Right kidney (tissue), 9 donors: ENCODE results near the gene GADD45GIP1.
A peak's percentile ranks its signal among the peaks of the same experiment; 100 is the strongest.

ENCODE experiments used
- DNase-seq: peaks from one replicate; pipeline ENCODE4 v3.0.0-alpha.2; 2016
- long read RNA-seq, 8 donors: transcript quantifications; one replicate each; lab custom pipeline, GENCODE V29; 2026

GADD45GIP1 gene
- long read RNA-seq, donor 1, transcript GADD45GIP1-201 (2 exons, 1,782 nt), result major isoform, 131 of 131 reads
- long read RNA-seq, donor 1, partial matches to known transcripts, result 0 of 131 reads
- long read RNA-seq, donor 1, other reads (novel, unspliced or antisense), result 0 of 131 reads
- long read RNA-seq, donor 2, transcript GADD45GIP1-201 (2 exons, 1,782 nt), result major isoform, 86 of 86 reads
- long read RNA-seq, donor 2, partial matches to known transcripts, result 0 of 86 reads
- long read RNA-seq, donor 2, other reads (novel, unspliced or antisense), result 0 of 86 reads
- long read RNA-seq, donor 3, transcript GADD45GIP1-201 (2 exons, 1,782 nt), result major isoform, 36 of 36 reads
- long read RNA-seq, donor 3, partial matches to known transcripts, result 0 of 36 reads
- long read RNA-seq, donor 3, other reads (novel, unspliced or antisense), result 0 of 36 reads
- long read RNA-seq, donor 4, transcript GADD45GIP1-201 (2 exons, 1,782 nt), result major isoform, 66 of 66 reads
- long read RNA-seq, donor 4, partial matches to known transcripts, result 0 of 66 reads
- long read RNA-seq, donor 4, other reads (novel, unspliced or antisense), result 0 of 66 reads
- long read RNA-seq, donor 5, transcript GADD45GIP1-201 (2 exons, 1,782 nt), result major isoform, 91 of 91 reads
- long read RNA-seq, donor 5, partial matches to known transcripts, result 0 of 91 reads
- long read RNA-seq, donor 5, other reads (novel, unspliced or antisense), result 0 of 91 reads
- long read RNA-seq, donor 6, transcript GADD45GIP1-201 (2 exons, 1,782 nt), result major isoform, 83 of 83 reads
- long read RNA-seq, donor 6, partial matches to known transcripts, result 0 of 83 reads
- long read RNA-seq, donor 6, other reads (novel, unspliced or antisense), result 0 of 83 reads
- long read RNA-seq, donor 7, result 0 reads
- long read RNA-seq, donor 8, transcript GADD45GIP1-201 (2 exons, 1,782 nt), result major isoform, 78 of 78 reads
- long read RNA-seq, donor 8, partial matches to known transcripts, result 0 of 78 reads
- long read RNA-seq, donor 8, other reads (novel, unspliced or antisense), result 0 of 78 reads

- DNase-seq, result peak; percentile 93
Observed at GRCh38 chr19:12956446-12957388, at the start of gene GADD45GIP1. Gene GADD45GIP1 (minus strand): TSS chr19:12957223. CDS start chr19:12957212, 11 bp downstream.

- no peak for DNase-seq
Observed at GRCh38 chr19:13005861-13006370, 48.9 kb upstream of the GADD45GIP1 start.

- no peak for DNase-seq
Observed at GRCh38 chr19:13005253-13005652, 48.2 kb upstream of the GADD45GIP1 start.

DNA sequence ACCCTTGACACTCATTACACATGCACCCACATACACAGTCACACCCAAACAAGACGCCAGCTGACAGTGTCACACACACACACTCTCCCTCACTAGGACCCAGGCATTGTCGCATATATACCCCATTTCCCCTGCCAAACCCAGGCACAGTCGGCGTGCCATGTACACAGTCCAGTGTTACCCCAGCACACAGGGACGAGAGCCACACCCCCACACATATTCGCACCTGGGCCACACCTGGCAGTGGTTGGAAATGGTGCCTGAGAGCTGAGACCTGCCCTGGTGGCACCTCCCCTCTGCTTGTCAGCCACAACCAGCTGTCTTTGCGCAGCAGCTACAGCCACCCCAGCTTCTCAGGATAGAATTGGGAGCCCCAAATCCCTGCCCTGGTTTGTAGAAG lies 47.2 kb upstream of the GADD45GIP1 start:
- no peak for DNase-seq

DNA sequence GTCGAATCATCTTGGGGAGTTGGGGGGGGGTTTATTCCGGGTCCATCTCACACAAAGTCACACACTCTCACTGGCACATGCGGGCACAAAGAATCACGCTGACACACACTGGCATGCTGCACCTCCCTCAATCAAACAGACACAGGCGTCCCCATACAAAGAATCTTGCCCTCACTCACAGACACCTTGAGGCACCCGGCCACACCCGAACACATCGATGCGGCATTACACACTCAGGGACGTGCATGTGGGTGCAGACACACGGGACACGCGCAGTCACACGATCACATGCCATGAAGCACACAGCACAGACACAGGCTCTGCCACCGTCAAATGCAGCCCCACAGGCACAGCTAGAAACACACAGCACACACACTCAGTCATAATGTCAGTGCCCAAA lies 46.1 kb upstream of the GADD45GIP1 start:
- no peak for DNase-seq

DNA sequence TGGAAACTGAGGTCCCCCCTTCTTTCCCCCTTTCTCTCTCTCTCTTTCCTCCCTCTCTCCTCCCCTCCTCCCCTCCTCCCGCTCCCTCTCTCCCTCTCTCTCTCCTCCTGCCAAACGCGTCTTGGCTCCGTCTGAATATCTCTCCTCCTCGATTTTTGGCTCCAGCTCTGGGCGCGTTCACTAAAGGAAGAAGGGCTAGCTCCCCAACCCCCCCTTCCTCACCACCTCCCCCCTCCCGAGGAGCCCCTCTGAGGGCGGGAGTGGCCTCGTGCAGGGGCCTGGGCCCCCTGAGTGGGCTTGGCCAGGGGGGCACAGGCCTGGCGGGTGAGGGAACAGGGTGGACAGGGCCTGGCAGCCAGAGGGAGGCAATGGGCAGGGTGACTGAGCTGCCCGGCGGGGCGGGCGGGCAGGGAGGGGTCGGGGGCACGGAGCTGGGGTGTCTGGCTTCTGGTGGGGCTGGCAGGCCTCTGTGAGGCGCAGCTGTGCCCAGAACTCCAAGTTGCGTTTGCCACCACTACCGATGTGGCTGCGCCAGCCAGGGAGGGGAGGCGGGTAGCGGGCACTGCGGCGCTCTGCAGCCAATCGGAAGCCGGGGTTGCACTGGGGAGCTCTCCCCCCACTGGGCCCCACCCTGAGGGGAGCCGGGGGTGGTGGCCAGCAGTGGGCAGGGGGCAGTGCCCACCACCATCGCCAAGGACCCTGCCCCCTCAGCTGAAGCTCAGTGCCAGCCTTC lies 45.3 kb upstream of the GADD45GIP1 start:
- DNase-seq, result no peak

DNA sequence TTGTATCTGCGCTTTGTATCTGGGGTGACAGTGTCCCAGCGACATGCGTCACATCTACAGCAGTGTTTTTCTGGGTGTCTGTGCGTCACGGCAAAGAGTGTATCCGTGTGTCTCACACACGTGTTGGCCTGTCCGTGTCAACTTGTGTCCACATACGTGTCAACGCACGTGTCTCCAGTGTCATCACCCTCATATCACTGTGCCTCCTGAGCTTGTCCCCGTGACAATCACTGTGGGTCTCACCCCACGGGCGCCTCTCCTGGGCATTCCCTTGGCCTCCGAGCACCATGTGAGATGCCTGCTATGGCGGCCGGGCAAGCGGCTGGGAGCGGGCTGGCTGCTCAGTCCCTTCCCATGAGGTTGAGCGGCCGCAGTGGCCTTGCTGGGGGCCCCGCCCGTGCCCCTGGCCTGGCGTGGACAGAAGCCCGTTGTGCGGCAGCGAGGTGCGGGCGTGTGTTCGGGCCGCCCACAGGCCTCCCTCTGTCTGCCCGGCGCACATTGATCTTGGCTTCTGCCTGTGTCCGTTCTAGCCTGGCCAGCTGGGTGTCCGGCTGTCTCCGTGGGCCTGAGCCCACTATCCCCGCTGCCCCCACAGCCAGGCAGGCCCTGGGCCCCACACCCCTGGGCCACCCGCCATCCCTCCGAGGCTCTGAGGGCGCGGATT lies 44.6 kb upstream of the GADD45GIP1 start:
- no peak for DNase-seq

DNA sequence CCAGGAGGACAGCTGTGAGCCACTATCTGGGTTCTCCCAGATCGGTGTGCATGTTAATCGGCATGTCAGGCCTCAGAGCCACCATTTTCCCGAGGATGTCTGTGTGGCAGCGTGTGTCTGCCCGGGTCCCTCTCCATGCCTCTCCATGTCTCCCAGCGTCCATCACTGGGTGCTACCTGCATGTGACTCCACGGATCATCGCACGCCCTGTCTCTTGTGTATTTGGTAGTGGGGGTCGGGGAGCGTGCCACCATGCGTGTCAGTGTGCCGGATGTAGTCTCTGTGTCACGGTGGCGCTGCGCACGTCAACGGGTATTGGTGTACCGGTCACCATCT lies 44.1 kb upstream of the GADD45GIP1 start:
- DNase-seq, result no peak

DNA sequence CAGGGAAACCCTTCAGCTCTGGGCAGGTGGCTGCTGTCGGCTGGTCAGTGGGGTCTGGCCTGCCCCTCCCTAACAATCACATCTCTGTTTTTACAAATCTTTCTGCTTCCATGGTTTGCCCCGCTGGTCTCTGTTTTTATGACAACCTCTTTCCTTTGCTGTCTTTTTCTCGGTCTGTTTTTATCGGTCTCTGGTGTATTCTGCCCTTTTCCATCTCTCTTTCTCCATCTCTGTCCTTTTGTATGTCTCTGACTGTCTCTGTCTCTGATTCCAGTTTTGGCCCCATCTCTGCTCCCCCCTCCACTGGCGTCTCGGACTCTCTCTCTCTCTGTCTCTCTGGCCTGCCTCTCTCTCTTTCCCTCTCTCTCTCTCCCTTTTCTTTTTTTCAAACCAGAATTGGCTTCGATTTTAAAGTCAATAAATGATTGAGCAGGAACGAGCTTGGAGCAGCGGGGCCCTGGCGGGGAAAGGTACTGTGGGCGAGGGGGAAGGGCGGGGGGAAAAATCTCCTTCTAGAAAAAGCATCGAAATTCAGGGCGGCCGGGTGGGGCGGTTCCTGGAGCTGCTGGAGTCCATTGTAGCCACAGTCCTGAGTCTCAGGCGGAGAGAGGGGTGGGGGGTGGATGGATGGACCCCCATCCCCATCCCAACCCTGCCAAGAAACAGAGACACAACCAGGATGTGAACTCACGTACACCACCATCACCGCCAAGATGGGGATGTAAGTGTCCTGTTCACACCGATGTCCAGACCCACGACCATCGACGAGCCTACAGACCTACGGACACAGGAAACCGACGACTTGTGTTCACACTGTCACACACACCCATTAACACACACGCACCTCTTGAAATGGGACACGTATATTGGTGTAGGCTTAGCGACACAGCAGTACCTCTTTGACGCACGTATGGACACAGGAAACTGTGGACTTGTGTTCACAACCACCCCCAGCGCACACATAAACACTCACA lies 41.2 kb upstream of the GADD45GIP1 start:
- no peak for DNase-seq

GRCh38 chr19:12997179-12997966 lies 40.4 kb upstream of the GADD45GIP1 start:
- no peak for DNase-seq

DNA sequence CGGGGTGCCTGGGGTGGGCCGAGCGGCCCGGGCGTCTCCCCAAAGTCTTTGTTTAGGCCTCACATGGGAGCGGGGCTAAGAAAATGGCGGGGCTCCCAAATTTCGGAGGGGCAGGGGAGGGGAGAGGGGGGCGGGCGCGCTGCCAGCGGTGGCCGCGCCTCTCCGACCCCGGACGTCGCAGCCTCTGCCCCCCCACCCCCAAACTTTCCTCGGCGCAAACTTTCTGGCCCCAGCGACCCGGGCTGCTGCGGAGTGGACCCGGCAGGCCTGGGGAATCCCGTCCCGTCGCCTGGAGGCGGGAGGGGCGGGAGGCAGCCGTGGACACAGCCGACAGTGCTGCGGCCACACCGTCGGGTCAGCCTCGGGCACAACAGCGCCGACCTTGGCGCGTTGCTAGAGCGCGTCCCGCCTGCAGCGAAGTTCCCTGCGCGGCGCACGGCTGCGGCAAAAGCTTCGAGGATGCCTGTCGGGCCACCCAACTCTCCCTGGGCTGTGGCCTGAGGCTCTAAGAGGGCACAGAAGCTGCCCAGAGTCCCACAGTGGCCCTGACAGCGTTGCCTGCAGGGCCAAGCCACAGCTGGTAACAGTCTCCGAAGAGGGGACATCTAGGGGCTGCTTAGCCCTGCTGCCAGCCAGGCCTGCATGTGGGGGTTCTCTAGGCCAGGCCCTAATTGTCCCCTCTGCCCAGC lies 39.5 kb upstream of the GADD45GIP1 start:
- peak; percentile 51 for DNase-seq

GRCh38 chr19:12995596-12996405 lies 38.8 kb upstream of the GADD45GIP1 start:
- peak; percentile 83 for DNase-seq

- DNase-seq, result peak; percentile 59
Observed at GRCh38 chr19:12994701-12995595, 37.9 kb upstream of the GADD45GIP1 start, which contains the start of gene NFIX. Gene NFIX (plus strand): TSS chr19:12995475. CDS start chr19:12995838, 363 bp downstream.

- DNase-seq, result no peak
Observed at GRCh38 chr19:12993562-12993961, 36.5 kb upstream of the GADD45GIP1 start.

DNA sequence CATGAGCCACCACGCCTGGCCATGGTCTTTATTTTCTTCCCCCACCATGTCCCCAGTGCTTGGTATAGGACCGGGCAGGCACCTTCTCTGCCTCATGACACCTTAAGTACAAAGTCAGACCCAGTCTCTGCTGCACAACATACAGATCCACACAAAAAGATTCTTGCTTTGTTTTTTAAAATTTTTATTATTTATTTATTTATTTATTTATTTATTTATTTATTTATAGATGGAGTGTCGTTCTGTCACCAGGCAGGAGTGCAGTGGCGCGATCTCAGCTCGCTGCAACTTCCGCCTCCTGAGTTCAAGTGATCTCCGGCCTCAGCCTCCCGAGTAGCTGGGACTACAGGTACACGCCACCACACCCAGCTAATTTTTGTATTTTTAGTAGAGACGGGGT lies 35.7 kb upstream of the GADD45GIP1 start:
- DNase-seq, result no peak

GRCh38 chr19:12991296-12991695 lies 34.3 kb upstream of the GADD45GIP1 start:
- no peak for DNase-seq
